IPS-18a (cell line): Measurements from ENCODE around the gene MAPK4.

ENCODE experiments used
- H3K27ac ChIP-seq: one replicate; pipeline ENCODE4 v1.5.1; 2013; ENCODE audit warnings: low read length
- H3K27me3 ChIP-seq: one replicate; pipeline ENCODE4 v1.6.1; 2013; ENCODE audit warnings: mild to moderate bottlenecking, low read length; ENCODE audit not compliant: control insufficient read depth, insufficient read depth
- H3K36me3 ChIP-seq: one replicate; pipeline ENCODE4 v1.6.1; 2013; ENCODE audit warnings: low read depth, low read length; ENCODE audit not compliant: control insufficient read depth
- H3K4me1 ChIP-seq: one replicate; pipeline ENCODE4 v1.6.1; 2013; ENCODE audit warnings: low read depth, low read length; ENCODE audit not compliant: control insufficient read depth
- H3K4me3 ChIP-seq: one replicate; pipeline ENCODE4 v1.5.1; 2013; ENCODE audit warnings: low read length
- H3K9ac ChIP-seq: one replicate; pipeline ENCODE4 v1.6.1; 2013; ENCODE audit warnings: mild to moderate bottlenecking, low read length, moderate library complexity
- H3K9me3 ChIP-seq: one replicate; pipeline ENCODE4 v1.6.1; 2013; ENCODE audit warnings: low read depth, low read length; ENCODE audit not compliant: control insufficient read depth

The MAPK4 gene

DNA sequence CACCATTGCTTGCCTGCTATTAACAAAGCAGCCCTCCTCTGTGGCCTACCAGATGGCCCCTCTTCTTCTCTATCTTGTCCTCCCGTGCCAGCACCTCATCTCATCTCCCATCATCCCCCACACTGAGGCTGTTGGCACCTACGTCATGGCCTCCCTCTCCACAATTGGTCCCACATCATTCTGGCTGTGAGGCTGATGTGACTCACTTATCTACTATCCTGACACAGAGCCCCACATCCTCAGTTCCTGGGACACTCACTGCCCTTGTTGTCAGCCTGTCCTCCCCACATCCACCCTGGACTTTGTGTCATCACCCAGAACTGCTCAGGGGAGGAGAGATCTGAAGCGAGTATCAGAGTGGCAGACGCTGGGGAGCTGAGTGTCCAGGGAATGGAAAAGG lies 157.0 kb downstream of the MAPK4 start:
- peaks cover 7% of the 10 kb centered on the region for H3K4me1 ChIP-seq
- H3K27me3 ChIP-seq = no peaks in the 10 kb centered on the region
- H3K9me3 ChIP-seq = no peaks in the 10 kb centered on the region
- H3K9ac ChIP-seq = no peak overlapping the region
- no peaks in the 10 kb centered on the region for H3K36me3 ChIP-seq
- H3K27ac ChIP-seq = no peak overlapping the region
- no peak overlapping the region for H3K4me3 ChIP-seq

GRCh38 chr18:50717563-50717962 lies 157.7 kb downstream of the MAPK4 start:
- no peaks in the 10 kb centered on the region for H3K9me3 ChIP-seq
- no peak overlapping the region for H3K9ac ChIP-seq
- H3K27ac ChIP-seq = no peak overlapping the region
- no peak overlapping the region for H3K4me3 ChIP-seq
- no peaks in the 10 kb centered on the region for H3K36me3 ChIP-seq
- peaks cover 5% of the 10 kb centered on the region for H3K4me1 ChIP-seq
- no peaks in the 10 kb centered on the region for H3K27me3 ChIP-seq

- Histone ChIP-seq H3K27me3 (no peaks in the 10 kb centered on the region), H3K4me3 (no peak overlapping the region), H3K4me1 (no peaks in the 10 kb centered on the region), H3K27ac (no peak overlapping the region), H3K9ac (no peak overlapping the region), H3K9me3 (no peaks in the 10 kb centered on the region), H3K36me3 (no peaks in the 10 kb centered on the region)
Measured at GRCh38 chr18:50719471-50720324, 159.8 kb downstream of the MAPK4 start.

DNA sequence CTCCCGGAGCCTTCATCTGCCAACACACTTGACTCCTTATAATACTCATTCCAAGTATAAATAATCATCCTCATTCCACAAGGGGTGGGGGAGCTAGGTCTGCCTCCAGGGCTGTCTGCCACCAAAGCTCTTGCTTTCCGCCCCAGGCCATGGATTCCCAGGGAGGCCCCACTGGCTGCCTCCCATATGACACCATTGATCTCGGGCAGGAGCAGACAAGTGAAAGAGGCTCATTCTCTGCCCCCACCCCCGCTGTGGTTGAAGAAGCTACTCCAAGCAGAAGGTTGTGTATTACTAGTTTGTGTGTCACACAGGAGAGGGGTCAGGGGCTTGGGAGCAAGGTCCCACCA lies 160.4 kb downstream of the MAPK4 start:
- Histone ChIP-seq H3K27me3 (no peaks in the 10 kb centered on the region), H3K9me3 (no peaks in the 10 kb centered on the region), H3K4me3 (no peak overlapping the region), H3K27ac (no peak overlapping the region), H3K9ac (no peak overlapping the region), H3K36me3 (no peaks in the 10 kb centered on the region), H3K4me1 (no peaks in the 10 kb centered on the region)

DNA sequence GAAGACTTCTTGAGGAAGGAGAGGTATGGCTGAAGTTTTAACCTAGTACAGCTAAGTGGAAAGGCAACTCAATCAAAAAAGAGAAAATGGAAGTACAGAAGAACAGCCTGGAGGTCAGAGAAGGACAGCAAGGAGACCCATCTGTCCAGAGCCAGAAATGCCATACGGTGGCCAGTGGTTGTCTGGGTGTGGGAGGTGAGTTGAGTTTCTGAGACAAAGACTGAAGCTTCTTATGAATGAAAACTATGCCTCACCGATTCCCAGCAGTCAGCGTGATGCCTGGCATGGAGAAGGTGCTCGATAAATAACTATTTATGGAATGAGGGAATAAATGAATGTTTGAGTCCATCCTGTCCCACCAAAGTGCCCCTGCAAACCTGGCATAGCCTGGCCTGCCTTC lies 161.1 kb downstream of the MAPK4 start:
- Histone ChIP-seq H3K9me3 (no peaks in the 10 kb centered on the region), H3K36me3 (no peaks in the 10 kb centered on the region), H3K4me3 (no peak overlapping the region), H3K9ac (no peak overlapping the region), H3K4me1 (no peaks in the 10 kb centered on the region), H3K27me3 (no peaks in the 10 kb centered on the region), H3K27ac (no peak overlapping the region)

DNA sequence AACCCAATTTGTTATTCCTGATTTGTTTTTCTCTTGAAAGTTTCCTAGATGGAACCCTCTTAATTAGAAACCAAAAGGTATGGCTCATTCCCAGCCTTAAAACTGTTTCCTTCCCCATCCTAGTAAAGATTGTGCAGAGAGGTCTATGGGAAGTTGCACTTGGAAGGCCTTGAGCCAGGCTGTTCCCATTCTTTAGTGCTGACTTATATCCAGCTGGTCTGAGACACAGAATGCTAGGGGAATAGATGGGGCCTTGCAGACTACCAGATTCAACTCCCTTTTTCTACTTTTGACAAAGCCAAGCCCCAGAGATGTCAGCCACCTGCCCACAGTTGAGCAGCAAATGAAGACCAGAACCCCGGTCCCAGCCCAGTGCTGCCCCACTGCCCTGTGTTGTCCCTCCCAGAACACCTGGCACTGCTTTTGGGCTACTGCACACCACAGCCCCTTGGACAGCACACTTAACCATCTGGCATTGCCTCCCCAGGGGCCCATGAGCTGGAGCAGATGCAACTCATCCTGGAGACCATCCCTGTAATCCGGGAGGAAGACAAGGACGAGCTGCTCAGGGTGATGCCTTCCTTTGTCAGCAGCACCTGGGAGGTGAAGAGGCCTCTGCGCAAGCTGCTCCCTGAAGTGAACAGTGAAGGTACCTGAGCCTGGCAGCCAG lies 161.7 kb downstream of the MAPK4 start:
- Histone ChIP-seq H3K9me3 (no peaks in the 10 kb centered on the region), H3K9ac (no peak overlapping the region), H3K36me3 (no peaks in the 10 kb centered on the region), H3K4me3 (no peak overlapping the region), H3K27me3 (no peaks in the 10 kb centered on the region), H3K27ac (no peak overlapping the region), H3K4me1 (no peaks in the 10 kb centered on the region)

GRCh38 chr18:50722311-50722710 lies 162.4 kb downstream of the MAPK4 start:
- Histone ChIP-seq H3K9me3 (no peaks in the 10 kb centered on the region), H3K9ac (no peak overlapping the region), H3K36me3 (no peaks in the 10 kb centered on the region), H3K27ac (no peak overlapping the region), H3K27me3 (no peaks in the 10 kb centered on the region), H3K4me3 (no peak overlapping the region), H3K4me1 (no peaks in the 10 kb centered on the region)

GRCh38 chr18:50724751-50725151 lies 164.9 kb downstream of the MAPK4 start:
- no peak overlapping the region for H3K27ac ChIP-seq
- no peaks in the 10 kb centered on the region for H3K36me3 ChIP-seq
- H3K27me3 ChIP-seq = no peaks in the 10 kb centered on the region
- H3K4me1 ChIP-seq = no peaks in the 10 kb centered on the region
- H3K9ac ChIP-seq = no peak overlapping the region
- H3K9me3 ChIP-seq = no peaks in the 10 kb centered on the region
- no peak overlapping the region for H3K4me3 ChIP-seq

DNA sequence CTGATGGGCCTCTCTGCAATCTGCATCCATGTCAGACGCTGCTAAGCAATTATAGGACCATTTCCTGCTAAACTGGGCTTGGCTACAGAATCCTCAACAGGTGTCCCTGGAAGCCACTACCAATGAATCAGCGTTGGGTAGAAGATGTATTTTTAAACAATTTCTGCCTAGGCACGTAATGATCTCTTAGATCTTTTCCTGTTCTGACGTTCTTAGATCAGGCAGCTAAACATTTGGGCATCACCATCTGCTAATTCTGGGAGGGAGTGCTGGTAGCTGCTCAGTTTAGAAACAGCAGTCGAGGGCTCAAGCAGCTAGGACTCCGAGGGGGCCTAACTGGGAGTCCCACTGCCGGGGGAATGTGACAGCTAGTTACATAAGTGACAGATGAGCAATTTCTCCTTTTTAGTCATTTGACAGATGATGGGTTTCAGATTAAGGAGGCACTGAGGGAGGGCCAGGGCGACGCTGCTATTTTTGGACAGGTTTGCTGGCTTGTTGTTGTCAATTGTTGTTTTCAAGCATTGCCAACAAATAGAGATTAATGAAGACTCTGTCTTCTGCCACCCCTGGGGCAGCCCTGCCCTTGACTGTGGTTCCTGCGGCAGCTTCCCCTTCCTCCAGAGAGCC lies 167.2 kb downstream of the MAPK4 start:
- H3K9ac ChIP-seq = no peak overlapping the region
- H3K9me3 ChIP-seq = no peaks in the 10 kb centered on the region
- no peaks in the 10 kb centered on the region for H3K36me3 ChIP-seq
- no peaks in the 10 kb centered on the region for H3K4me1 ChIP-seq
- H3K4me3 ChIP-seq = no peak overlapping the region
- H3K27me3 ChIP-seq = no peaks in the 10 kb centered on the region
- H3K27ac ChIP-seq = no peak overlapping the region

DNA sequence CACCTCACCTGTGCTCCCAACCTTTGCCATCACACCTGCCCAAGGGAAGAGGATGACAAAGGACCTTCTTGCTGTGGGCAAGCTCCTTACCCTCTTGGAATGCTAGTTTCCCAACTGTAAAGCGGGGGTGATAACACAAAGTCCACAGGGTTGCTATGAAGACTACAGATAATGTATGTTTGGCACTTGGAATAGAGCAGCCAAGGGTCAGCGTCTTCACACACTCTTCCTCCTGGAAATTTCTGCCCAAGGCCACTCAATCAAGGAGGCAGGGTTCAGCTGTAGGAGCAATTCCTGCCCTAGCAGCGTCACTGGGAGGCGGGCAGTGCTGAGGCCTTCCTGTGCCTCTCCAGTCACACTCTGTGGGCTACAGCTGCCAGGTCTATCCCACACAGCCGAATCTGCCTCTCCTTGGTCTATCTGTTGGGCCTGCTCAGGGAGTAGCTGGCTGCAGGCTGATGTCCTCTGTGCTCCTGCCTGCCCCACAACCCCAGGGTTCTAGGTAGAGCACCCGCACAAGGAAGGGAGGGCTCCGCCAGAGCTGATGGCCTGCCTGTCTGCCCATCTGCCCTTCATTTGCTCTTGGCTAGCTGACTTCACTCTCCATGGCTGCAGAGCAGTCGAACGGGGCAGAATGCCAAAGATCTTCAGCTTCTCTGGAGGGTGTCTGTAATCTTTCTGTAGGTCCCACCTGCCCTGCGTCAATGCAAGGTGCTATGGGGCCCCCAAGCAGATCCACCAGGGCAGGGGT lies 168.0 kb downstream of the MAPK4 start:
- Histone ChIP-seq H3K9ac (no peak overlapping the region), H3K4me3 (no peak overlapping the region), H3K9me3 (no peaks in the 10 kb centered on the region), H3K27ac (no peak overlapping the region), H3K36me3 (no peaks in the 10 kb centered on the region), H3K4me1 (no peaks in the 10 kb centered on the region), H3K27me3 (no peaks in the 10 kb centered on the region)

DNA sequence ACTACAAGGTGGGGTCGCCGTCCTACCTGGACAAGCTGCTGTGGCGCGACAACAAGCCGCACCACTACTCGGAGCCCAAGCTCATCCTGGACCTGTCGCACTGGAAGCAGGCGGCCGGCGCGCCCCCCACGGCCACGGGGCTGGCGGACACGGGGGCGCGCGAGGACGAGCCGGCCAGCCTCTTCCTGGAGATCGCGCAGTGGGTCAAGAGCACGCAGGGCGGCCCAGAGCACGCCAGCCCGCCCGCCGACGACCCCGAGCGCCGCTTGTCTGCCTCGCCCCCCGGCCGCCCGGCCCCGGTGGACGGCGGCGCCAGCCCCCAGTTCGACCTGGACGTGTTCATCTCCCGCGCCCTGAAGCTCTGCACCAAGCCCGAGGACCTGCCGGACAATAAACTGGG lies 169.5 kb downstream of the MAPK4 start:
- Histone ChIP-seq H3K27ac (no peak overlapping the region), H3K36me3 (no peaks in the 10 kb centered on the region), H3K4me1 (no peaks in the 10 kb centered on the region), H3K4me3 (no peak overlapping the region), H3K27me3 (no peaks in the 10 kb centered on the region), H3K9ac (no peak overlapping the region), H3K9me3 (no peaks in the 10 kb centered on the region)
